ENCODE data around the gene TNFRSF13B.
"Not testable (repeated sequence)": the region's sequence is repeated elsewhere in the genome, so short reads cannot be mapped to it uniquely, and the experiment has no call there.

The TNFRSF13B gene

DNA sequence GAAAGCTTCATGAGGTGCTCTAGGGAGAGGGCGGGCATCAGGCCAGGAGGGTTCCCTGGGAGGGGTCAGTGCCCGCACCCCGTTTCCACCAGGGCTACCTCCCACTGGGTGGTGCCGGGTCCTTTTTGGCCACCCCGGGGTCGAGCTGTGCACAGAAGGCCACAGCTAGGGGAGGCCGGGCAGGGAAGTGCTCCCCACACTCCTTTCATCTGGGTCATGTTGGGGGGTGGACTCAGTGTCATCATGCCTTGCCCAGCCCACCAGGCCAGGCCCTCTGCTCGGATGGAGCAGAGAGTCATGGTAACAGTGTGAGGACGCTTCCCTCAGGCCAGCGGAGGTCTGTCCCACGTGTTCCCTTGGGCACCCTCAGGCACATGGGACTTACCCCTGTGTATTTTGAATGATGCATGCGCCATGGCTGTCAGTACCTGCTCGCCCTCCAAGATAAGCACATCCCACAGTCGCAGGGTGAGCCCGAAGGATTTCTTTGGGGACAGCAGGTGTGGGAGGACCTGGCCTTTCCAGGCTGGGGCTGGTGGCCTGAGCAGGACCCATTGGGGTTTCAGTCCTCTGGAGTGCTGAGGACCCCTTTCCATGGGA, 46.4 kb downstream of the TNFRSF13B start:
- no peak for DNase-seq (ENCODE audit: low spot score)

DNA sequence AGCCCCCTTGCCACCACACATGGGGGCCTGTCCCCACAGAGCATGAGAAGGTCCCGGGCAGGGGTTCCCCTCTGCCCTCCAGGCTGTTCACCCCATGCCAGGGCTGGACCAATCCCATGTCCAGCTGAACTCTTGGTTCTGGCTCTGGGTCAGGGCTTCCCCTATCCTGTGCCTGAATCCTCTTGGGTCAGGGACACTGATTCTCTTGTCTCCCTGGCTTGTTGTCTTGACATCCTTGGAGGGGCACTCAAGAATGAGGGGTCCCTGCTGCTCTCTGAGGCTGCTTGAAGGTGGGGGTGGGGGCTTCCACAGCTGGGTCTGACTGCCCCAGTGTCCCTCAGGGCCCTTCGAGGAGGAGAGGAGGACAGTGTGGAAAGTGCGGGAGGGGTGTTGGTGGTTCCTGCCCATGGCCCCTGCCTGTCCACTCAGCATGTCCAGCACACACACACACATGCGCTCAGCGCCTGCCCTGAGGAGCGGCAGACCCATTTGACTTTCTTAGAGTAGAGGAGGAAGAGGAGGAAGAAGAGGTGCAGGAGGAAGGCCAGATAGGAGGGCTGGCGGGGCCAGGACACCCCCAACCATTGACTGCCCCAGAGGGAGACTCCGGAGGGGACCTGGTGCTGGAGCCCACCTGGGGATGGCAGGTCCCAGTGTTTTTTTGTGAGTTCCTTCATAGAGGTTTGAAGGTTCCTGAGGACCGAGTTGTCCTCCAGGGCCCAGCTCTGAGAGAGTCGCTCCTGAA, 47.0 kb downstream of the TNFRSF13B start:
- no peak for DNase-seq (ENCODE audit: low spot score)

DNA sequence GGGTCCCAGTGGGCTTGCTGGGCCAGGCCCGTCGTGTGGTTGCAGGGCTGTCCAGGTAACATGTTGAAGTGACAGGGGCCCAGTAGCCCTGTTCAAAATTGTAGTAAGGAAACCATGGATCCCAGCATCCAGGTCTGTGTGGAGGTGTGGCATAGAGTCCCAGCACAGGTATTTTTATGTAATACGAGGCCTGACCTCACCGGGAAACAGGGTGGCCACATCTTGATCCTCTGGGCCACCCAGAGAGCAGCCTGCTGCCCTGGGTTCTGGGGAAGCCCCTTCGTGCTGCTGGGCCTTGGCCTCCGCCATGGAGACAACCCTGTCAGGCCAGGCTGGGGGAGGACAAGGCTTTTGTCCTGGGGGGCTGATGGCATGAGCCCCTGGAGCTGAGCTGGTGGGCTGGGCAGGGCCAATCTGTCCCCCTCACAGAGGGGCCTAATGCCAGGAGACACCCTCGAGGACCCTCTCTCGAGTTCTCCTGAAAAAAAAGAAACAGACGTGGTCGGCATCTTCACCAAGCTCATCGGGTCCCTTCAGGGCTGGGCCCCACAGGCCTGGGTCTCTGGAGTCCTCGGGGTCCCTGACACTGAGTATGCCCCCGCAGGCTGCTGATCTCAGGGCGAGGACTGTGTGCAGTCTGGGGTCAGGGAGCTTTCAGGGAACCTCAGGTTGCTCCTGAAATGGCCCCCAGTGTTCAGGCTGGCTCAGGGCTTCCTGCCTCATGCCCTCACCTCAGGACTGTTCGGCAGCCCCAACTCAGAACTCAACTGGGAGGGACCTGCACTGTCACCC, 47.8 kb downstream of the TNFRSF13B start:
- no peak for DNase-seq (ENCODE audit: low spot score)

DNA sequence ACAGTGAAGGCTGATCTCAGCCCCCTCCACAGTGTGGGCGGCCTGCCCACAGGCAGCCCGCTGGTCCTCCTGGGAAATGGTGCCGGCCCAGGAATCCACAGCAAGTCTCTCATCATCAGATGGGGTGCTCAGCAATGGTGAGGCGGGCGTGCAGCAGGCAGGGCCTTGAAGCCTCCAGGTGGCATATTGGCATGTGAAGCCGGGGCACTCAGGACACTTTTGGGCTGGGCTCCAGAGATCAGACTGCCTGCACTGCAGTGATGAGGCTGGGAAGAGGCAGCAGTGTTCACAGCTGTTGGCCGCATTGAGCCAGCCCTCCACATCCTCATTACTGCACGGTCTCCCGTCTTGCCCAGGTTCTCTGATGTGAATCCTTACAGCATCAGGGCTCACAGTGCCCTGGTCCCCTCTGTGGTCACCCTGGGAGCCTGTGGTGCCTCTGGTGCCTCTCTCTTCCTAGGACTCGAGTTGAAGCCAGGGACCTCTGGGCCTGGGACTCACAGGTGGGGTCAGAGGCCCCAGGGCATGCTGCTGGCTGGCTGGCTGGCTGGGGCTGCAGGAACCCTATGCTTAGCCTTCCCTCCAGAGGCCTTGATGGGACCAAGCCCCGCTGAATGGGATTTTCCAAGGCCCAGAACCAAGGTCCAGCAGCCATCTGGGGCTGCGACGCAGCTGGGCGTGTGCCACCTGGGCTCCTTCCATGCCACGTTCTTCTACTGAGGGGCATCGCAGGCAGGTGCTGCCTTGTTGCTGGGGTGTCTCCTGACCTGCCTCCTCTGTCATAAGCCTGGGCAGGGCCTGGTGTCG, 48.6 kb downstream of the TNFRSF13B start:
- no peak for DNase-seq (ENCODE audit: low spot score)

DNA sequence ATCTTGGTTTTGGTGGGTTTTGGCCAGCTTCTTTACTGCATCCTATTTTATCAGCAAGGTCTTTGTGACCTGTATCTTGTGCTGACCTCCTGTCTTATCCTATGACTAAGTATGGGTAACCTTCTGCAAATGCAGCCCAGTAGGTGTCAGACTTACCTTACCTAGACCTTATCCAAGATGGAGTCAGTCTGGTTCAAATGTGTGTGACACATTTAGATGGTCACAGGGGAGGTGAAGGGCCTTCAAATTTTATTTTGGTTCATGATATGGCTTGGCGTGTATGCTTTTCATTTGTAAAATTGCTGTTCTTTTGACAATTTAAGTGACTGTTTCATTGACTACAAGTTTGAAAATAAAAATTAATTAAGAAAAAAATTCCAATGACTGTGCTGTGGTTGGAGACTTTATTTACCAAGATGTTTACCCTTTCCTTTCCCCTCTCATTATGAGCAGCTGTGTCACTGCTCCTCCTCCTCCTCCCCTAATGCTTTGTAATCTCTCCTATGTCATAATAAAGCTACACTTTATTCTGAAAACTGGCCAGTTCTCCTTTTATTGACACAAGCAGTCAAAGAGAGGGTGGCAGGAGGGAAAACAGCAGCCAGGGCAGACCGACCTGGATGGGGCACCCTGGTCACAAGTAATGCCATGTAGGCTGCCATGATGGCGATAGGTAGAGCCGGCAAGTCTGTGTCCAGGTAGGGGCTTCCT, 49.4 kb downstream of the TNFRSF13B start:
- DNase-seq (ENCODE audit: low spot score), result no peak

DNA sequence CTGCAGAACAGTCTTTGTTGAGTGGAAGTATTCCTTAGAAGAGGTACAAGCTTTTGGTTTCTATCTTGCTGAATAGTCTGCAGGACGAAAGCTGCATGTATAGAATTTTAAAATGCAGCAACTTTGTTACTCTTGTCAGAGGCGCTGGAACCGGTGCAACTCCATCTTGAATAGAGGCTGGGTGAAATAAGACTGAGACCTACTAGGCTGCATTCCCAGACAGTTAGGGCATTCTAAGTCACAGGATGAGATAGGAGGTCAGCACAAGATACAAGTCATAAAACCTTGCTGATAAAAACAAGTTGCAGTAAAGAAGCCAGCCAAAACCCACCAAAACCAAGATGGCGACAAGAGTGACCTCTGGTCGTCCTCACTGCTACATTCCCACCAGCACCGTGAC, 50.5 kb downstream of the TNFRSF13B start:
- DNase-seq (ENCODE audit: low spot score), result not testable (repeated sequence)

DNA sequence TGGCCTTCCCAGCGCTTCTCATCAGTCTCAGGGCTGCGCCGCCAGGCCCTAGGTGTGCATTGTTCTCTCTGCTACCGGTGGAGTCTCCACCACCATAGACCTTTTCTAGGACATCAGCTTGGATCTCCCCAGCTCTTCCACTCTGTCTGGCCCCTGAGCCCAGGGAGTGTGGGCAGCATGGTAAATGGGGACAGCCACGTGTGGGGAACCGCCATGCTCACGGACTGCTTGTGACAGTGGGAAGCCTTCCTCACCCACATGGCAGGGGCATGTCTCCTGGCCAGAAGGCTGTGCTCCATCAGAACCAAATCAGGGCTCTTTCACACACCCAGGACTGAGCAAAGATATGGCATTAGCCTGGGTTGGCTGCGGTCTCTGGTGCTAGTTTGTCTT, 51.3 kb downstream of the TNFRSF13B start:
- no peak for DNase-seq (ENCODE audit: low spot score)

DNA sequence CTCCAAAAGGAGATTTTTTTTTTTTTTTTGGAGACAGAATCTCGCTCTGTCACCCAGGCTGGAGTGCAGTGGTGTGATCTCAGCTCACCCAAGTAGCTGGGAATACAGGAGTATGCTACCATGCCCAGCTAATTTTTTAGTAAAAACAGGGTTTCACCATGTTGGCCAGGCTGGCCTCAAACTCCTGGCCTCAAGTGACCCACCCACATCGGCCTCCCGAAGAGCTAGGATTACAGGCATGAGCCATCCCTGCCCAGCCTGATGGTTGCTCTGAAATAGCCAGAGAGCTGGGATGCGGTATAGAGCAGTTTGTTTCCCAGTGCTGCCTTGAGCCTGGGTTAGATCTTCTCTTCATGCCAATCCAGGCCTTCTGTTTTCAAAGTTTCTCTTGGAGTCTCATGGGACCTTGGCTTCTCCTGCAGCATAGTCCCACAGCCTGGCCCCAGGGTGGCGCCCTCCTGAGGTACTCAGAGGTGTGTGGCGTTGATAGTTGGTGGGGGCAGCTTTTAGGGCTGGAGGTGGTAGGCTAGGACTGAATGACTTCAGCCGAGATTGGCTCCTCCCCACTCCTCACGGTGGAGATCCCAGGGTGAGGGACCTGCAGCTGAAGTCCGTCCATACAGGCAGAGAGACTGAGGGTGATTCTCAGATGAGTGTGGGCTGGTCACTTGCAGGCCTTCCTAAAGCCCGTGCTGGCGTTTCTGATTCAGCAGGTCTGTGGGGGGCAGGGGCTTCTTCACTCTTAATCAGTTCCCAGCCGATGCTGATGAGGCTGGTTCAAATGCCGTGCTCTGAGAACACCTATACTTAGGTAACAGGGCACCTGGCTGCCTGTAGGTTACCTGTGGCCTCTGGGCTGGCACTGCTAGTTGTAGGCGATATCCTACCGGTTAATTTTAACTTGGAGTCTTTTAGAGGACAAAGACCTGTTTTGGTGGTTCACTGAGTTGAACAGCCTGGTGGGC, 52.0 kb downstream of the TNFRSF13B start:
- DNase-seq (ENCODE audit: low spot score), result no peak

DNA sequence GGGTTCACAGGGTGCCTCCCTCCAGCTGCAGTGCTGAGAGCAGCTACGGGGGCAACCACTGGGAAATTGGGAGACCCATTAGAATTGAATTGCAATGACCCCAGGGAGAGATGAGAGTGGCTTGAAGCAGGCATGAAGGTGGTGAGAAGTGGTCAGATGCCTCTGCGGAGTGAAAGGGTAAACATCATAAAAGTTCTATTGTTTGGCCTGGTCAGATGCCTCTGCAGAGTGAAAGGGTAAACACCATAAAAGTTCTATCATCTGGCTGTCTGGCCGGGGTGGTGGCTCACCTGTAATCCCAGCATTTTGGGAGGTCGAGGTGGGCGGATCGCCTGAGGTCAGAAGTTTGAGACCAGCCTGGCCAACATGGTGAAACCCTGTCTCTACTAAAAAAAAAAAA, 53.5 kb downstream of the TNFRSF13B start:
- no peak for DNase-seq (ENCODE audit: low spot score)

DNA sequence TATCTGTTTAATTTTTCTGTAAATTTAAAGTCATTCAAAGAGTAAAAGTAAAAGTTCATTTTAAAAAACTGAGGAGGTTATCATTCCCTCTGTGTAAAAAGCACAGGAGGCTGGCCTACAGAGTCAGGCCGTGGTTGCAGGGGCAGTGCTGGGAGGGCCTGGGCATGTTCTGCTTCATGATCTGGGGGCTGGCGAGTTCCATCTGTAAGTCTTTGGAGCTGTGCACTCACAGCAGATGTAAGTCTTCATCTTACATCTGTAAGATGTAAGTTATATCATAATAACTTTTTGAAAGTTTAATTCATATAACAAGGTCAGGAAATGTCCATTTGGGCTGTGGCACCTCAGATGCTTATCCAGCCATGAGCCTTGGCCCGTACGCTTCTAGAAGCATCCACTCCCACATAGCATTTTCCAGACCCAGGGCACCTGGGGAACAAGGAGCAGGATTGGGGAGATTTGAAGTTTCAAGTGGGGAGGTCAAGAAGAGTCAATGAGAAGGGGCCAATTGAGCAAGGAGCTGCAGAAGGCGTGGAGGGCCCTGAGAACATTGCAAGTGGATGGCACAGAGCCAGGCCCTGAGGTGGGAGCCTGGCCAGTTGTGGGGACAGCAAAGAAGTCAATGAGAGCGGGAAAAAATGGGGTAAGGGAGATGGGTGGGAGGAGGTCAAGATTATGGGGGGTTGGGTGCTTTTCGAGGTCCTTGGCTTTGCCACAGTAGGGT, 54.1 kb downstream of the TNFRSF13B start:
- no peak for DNase-seq (ENCODE audit: low spot score)

DNA sequence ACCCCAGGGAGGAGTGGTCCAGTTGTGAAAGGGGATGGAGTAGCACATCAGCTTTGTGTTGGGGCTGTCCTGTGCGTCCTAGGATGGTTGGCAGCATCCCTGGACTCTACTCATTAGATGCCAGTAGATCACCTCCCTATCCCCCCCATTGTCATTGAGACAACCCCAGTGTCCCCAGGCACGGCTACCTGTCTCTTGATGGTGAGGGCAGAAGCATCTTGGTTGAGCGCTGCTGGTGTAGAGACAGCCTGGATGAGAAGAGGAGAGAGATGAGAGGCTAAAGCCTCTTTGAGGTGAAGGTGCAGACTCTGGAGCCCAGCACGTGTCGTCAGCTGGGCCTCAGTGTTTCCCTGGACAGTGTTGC, 55.4 kb downstream of the TNFRSF13B start:
- DNase-seq (ENCODE audit: low spot score), result no peak

DNA sequence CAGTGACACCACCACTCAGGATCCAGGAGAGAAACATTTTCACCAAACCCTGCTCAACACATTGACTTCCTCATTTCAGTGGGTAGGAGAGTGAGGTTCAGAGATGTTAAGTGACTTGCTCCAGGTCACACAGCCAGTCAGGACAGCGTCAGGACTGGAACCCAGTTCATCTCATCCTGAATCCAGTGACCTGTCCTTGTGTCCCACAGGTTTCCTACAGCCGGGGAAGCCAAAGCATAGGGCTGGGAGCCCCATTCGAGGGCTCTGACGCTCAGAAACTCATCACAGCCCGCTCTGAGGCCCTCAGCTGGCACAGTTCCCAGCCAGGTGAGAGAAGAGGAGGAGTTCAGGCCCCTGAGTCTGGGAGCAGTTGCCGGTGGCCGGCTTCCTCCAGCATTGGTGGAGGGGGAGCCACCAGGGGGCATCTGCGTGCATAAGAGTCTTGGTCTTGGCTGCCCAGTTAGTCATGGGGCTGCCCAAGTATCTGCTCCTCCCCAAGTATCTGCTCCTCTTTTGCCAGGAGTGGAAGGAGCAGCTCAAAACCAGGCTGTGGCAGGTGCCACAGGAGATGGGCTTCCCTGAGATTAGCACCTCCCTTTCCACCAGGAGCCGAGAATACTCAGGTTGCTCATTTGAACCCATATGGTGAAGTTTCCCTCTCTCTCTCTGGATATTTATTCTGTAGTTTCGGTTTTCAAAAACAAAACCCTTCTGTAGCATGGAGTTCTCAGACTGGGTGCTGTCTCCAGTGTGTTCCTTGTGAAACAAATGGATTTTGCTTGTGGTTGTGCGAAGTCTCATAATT, 56.0 kb downstream of the TNFRSF13B start:
- peak; percentile 13 for DNase-seq (ENCODE audit: low spot score)

DNA sequence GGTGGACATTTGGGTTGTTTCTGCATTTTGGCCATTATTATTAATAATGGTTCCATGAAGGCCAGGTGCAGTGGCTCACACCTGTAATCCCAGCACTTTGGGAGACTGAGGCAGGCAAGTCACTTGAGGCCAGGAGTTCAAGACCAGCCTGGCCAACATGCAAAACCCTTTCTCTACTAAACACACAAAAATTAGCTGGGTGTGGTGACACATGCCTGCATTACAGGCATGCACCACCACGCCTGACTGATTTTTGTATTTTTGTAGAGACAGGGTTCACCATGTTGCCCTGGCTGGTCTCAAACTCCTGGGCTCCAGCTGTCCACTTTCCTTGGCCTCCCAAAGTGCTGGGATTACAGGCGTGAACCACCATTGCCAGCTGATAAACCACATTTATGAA, 58.5 kb downstream of the TNFRSF13B start:
- DNase-seq (ENCODE audit: low spot score), result no peak

DNA sequence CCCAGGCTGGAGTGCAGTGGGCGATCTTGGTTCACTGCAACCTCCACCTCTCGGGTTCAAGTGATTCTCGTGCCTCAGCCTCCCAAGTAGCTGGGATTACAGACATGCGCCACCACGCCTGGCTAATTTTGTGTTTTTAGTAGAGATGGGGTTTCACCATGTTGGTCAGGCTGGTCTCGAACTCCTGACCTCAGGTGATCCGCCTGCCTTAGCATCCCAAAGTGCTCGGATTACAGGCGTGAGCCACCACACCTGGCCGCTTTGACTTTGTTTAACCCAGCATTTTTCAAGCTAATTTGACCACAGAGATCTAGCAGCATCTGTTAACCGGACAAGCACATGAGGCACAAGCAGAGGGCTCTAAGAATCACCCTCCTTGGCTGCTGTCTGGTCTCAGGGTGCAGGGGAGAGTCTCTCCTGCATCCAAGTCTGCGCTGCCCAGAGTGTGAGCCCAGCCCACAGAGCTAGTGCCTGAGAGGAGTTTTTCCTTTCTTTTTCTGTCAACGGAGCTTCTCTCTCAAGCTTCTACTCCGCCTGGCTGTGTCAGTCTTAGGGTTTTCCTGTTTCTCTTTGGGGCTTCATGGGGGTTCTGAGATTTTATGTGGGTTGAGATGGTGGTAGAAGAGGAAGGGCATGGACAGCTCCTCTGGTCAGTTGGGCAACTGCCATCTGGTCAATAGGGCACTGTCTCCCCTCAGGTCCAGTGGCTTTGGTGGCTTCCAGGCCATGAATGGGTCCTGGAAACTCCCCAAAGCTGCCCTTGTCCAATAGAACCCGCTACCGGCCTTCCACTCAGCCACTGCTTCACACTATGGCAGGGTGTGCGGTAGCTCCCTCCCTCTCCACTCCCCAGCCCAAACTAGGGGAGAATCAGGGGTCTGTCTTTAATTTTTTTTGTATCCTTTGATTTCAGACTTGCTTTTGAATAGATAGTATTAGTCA, 59.6 kb downstream of the TNFRSF13B start:
- DNase-seq (ENCODE audit: low spot score), result no peak

DNA sequence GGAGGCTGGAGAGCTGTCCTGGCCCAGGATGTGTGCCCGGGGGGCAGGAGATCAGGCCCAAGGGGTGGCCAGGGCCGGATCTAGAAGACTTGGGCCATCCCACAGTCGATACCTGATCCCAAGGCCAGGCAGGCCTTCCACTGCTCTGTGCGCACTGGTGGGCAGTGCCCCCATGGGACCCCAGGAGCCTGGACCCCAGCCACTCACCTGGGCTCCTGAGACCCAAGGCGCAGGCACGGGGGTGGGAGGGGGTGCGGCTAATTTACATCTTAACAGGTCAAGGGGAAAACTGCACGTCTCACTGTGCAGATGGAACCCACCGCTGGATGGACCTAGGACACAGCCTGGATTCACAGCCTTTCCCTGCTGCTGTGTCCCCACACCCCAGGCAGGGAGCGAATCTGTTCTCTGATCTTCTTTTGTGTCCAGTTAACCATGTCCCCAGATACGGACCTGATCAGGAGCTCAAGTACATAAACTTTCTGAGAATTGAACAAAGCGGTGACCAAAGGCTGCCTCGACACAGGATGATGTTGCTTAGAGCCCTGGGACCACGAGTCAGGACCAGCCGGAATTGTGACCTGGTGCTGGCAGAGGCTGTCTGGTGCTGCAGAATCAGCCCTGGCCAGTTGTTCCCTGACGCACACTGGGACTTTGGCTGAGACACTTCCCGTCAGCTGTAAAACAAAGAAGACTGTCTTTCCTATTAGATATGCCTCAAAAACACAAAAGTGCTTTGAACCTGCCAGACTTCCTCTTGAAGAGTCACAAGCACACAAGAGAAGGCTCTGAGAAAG, 60.6 kb downstream of the TNFRSF13B start:
- peak; percentile 26 for DNase-seq (ENCODE audit: low spot score)

DNA sequence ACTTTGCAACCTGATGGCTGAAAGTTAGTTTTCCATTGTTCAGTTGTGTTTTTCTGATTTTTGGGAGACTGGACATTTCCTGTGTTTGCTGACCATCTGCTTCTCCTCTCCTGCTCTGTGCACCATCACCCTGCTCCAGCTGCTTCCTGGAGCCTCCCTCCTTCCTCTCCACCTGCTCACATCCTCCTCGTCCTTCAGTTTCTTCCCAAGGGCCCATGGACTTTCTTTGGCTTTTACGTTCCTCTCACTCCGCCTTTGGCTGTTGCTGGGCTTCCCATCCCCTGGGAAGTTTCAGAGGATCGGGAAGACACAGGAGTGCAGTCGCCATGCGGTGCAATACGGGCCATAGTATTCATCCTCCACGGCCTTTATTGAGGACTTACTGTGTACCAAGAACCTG, 61.6 kb downstream of the TNFRSF13B start:
- DNase-seq (ENCODE audit: low spot score), result no peak

All from putamen (tissue), 1 donor.